GOT3 (cell line): Measurements from ENCODE around the gene PPM1J.
"Not testable (repeated sequence)": the region's sequence is repeated elsewhere in the genome, so short reads cannot be mapped to it uniquely, and the experiment has no call there.

Experiments used
- DNase-seq: peaks from one replicate; lab custom pipeline; 2025; ENCODE audit warnings: mixed read lengths; lab: John Stamatoyannopoulos, UW

The PPM1J gene, protein sequence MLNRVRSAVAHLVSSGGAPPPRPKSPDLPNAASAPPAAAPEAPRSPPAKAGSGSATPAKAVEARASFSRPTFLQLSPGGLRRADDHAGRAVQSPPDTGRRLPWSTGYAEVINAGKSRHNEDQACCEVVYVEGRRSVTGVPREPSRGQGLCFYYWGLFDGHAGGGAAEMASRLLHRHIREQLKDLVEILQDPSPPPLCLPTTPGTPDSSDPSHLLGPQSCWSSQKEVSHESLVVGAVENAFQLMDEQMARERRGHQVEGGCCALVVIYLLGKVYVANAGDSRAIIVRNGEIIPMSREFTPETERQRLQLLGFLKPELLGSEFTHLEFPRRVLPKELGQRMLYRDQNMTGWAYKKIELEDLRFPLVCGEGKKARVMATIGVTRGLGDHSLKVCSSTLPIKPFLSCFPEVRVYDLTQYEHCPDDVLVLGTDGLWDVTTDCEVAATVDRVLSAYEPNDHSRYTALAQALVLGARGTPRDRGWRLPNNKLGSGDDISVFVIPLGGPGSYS

DNA sequence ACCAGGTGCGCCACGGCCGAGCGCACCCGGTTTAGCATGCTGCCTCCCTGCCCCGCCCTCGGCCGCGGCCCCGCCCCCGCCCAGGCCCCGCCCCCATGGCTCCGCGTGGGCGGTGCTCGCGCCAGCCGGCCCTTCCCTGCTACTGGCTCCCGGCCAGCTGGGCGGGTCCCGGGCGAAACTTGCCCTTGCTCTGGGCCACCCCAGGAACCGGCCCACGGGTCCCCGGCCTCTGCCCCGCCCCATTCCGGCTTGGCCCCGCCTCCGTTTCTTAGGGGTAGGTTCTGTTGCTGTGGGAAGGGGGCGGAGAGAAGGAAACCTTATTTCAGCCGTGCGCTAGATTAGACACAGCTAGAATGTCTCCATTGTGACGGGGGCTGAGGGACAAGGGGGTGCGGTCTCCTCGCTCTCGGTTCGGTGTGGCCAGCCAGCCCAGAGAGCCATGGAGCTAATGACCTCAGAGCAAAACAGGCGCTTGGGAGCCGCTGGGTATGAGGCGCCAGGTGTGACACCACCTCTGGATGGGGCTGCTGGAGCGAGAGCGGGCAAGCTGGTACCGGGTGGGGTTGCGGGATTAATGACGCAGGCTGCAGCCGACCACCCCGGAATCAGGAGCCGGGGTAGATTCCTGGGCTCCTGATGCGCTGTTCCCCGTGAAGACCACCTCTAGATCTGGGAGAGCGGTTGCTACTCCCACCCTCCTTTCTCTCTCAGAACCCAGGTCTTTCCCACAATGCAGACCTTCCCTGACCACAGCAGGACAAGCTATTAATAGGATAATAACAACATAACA is at the start of gene PPM1J:
Gene PPM1J, minus strand, starts transcription at position 69 of the 790 bp plus-strand sequence. Its CDS starts 31 bp downstream, at position 38.
- peak; percentile 61 for DNase-seq

DNA sequence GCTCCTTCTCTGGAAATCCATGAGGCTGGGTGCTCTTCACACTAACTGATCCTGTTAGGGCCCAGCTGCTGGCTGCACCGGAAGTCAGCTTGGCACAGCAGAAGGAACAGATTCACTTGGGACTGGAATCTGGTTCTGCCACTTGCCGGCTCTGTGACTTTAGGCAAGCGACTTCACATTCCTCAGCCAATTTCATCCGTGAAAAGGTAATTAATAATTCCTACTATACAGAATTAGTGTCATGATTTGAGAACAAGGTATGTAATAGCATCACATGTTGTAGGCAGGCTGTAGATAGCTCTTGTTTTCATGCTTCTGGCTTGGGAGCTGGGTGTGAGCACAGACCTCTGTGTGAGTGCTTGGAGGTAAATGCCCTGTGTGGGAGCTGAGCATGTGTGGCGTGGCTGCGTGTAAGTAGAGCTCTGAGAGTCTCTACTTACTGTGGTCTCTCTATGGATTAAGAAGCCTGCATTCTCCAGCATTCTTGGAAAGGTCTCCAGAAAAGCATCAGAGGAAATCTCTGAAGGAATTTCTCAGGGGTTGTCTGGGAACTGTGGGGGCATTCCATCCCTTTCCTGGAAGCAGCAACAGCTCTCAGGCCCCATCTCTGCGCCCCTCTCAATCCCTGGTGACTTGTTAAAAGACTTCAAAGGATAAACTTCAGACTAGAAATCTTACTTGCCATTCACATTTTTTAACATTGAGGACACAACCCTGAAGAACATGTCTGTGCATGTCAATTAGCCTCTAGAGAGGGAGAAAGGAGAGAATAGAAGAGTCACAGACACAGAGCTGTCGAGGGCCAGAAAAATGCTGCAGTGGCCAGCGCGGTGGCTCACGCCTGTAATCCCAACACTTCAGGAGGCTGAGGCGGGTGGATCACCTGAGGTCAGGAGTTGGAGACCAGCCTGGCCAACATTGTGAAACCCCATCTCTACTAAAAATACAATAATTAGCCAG is 47.7 kb upstream of the PPM1J start:
- DNase-seq: no peak

- no peak for DNase-seq
Measured at GRCh38 chr1:112761714-112762480, 46.8 kb upstream of the PPM1J start.

GRCh38 chr1:112759228-112759627 is 44.1 kb upstream of the PPM1J start:
- DNase-seq: no peak

- no peak for DNase-seq
Measured at GRCh38 chr1:112754116-112754628, 39.0 kb upstream of the PPM1J start.

GRCh38 chr1:112748396-112748795 is 33.3 kb upstream of the PPM1J start:
- no peak for DNase-seq

DNA sequence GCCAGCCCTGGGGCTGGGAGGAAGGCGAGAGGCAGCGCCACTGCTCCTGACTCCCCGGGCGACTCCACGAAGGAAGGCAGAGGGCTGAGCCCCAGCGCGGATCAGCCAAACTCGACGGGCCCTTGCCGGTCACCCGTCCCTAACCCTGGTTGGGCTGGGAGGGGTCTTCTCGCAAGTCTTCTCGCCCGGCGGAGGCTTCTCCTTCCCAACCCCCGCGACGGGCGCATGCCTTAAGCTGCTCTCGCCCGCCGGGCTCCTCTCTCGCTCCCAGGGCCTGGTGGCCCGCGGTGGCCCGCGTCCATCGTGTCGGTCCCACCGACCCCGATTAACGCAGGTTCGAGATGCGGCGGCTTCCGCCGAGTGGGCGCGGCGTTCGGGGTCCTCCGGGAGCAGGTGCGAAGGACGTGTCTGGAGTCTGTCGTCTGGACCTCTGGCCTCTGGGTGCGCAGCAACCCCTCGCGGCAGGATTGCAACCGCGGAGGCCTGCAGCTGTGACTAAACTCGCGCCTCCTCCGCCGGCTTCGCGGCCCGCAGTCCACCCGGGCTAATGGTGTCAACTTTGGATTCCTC is 29.0 kb upstream of the PPM1J start:
- no peak for DNase-seq

DNA sequence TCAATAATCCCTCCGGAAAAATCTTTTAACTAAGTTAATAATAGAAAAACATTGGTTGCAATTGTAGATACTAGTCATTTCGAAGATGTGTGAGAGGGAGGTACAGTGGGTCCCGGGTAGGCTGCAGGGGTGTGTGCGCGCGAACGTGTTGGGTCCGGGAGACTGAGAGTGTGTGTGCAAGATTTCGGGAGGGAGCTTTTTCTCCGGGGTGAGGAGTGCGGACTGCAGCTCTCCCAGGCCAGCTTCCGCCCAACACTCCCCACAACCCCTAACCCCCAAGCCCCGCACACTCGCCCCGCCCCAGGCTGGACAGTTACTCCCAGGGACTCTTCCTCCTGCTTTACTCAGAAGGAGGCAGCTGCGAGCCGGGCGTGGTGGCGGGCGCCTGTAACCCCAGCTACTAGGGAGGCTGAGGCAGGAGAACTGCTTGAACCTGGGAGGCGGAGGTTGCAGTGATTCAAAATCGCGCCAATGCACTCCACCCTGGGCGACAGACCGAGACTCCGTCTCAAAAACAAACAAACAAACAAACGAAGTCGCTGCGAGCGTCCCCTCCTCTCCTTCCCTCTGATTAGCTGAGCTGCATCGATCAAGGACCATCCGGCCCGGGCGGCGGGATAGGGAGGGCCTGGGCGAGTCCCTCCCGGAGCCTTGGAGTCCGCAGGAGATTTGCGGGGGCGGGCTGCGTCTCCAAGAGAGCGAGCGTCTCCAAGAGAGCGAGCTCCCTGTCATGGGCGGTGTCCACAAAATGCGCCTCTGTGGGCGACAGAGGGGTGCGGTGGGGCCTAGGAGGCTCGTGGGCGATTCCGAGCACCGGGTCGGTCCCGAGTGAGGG is 28.3 kb upstream of the PPM1J start:
- no peak for DNase-seq

DNA sequence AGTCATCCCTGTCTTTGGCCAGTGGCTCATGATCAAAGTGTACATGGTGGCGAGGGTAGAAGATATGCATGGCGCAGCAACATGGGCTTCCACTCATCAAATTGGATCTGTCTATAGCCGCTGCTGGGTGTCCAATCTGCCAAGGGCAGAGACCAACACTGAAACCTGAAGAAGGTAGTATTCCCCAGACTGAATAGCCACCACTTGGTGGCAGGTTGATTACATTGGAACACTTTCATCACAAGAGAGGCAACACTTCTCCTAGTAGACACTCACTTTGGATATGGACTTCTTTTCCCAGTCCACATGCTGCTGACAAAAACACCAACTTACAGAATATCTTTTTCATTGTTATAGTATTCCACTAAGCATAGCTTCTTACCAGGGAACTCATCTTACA is 22.4 kb upstream of the PPM1J start:
- no peak for DNase-seq

GRCh38 chr1:112735752-112736151 is 20.6 kb upstream of the PPM1J start:
- no peak for DNase-seq

DNA sequence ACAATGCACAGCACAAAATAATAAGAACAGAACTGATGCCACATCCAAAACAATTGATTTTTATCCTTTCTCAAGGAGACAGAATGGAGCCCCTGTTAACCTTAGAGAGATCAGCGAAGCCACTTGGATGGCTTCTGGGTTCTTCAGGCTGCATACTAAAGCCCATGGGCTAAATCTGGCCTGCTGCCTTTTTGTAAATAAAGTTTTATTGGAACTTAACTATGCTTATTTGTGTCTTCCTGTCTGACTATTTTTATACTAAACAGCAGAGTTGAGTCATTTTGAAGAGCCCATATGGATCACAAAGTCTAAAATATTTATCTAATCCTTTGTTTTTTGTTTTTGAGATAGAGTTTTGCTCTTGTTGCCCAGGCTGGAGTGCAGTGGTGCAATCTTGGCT is 16.3 kb upstream of the PPM1J start:
- no peak for DNase-seq

- no peak for DNase-seq
Measured at GRCh38 chr1:112729909-112730308, 14.8 kb upstream of the PPM1J start.

DNA sequence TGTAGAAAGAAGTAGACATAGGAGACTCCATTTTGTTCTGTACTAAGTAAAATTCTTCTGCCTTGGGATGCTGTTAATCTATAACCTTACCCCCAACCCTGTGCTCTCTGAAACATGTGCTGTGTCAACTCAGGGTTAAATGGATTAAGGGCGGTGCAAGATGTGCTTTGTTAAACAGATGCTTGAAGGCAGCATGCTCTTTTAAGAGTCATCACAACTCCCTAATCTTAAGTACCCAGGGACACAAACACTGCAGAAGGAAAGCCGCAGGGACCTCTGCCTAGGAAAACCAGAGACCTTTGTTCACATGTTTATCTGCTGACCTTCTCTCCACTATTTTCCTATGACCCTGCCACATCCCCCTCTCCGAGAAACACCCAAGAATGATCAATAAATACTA is 13.9 kb upstream of the PPM1J start:
- DNase-seq: not testable (repeated sequence)

- not testable (repeated sequence) for DNase-seq
Measured at GRCh38 chr1:112728306-112728971, 13.3 kb upstream of the PPM1J start.

DNA sequence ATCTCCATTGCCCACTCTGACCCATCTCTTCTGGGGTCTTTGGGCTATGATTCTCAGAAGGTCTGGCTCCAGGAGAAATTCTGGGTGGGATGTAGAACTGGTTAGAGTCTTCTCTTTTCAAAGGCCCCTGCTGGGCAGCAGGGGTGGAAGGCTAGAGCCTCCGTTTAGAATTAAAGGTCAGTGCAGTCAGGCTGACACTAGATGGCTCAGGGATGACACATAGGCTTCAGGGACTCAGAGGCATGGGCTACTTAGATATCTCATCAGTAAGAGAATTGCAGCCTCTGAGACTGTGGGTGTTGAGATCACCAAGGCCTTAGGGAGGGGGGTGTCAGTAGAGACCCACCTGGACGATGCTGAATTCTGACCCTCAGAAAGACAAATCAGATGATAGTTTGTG is 12.6 kb upstream of the PPM1J start:
- DNase-seq: no peak

DNA sequence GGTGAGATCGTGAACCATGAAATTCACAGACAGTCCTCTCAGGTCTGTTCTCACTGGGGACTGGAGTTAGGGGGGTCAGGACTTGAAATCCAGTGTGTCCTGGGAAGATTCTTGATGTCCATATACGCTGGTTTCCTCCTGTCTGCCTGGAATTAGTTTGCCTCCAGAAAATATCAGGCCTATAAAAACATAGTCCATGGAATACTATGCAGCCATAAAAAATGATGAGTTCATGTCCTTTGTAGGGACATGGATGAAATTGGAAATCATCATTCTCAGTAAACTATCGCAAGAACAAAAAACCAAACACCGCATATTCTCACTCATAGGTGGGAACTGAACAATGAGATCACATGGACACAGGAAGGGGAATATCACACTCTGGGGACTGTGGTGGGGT is 9.1 kb upstream of the PPM1J start:
- DNase-seq: not testable (repeated sequence)

GRCh38 chr1:112723511-112723839 is 8.3 kb upstream of the PPM1J start:
- DNase-seq: no peak

- no peak for DNase-seq
Measured at GRCh38 chr1:112722601-112723510, 7.7 kb upstream of the PPM1J start.
